Common myeloid progenitor, CD34-positive (primary cell): ENCODE data around the gene CDH23.

Experiments
- CTCF ChIA-PET: fragments of 350-600 bp; sonication (Branson Sonifier 250); formaldehyde crosslinking; loops from one replicate; lab custom pipeline; 2021; ENCODE audit warnings: antibody characterized with exemption; lab: Charles Lee
- POLR2A ChIA-PET: fragments of 350-600 bp; sonication (Branson Sonifier 250); formaldehyde crosslinking; loops from one replicate; lab custom pipeline; 2021; ENCODE audit warnings: antibody characterized with exemption; lab: Charles Lee
- DNase-seq, 3 donors: peaks; one replicate each; pipeline versions ENCODE4 v3.0.0 to v3.0.0-alpha.2; 2013
- H3K27ac ChIP-seq, 2 experiments: 1 replicate in 1 of 2; 2 replicates in 1 of 2; pipeline ENCODE4 v1.7.0; 2013; ENCODE audit warnings: inconsistent platforms in 2 of 2, low read length in 2 of 2, mild to moderate bottlenecking in 2 of 2, low read depth in 1 of 2, moderate library complexity in 1 of 2; ENCODE audit not compliant: severe bottlenecking in 2 of 2, insufficient read depth in 1 of 2, poor library complexity in 1 of 2
- H3K27me3 ChIP-seq, 5 experiments: replicated peaks in 2 of 5; 1 replicate in 3 of 5; 2 replicates in 2 of 5; pipeline versions ENCODE4 v1.6.1 to v1.7.0; 2013; ENCODE audit warnings: low read length in 4 of 5, mild to moderate bottlenecking in 2 of 5, moderate library complexity in 2 of 5, inconsistent platforms in 1 of 5; ENCODE audit not compliant: insufficient read depth in 5 of 5, control insufficient read depth in 4 of 5
- H3K36me3 ChIP-seq, 4 experiments: 1 replicate in 2 of 4; 2 replicates in 2 of 4; pipeline versions ENCODE4 v1.6.1 to v1.7.0; 2013; ENCODE audit warnings: low read length in 3 of 4, control low read depth in 1 of 4, mild to moderate bottlenecking in 1 of 4; ENCODE audit not compliant: control insufficient read depth in 4 of 4, insufficient read depth in 4 of 4
- H3K4me1 ChIP-seq, 4 experiments: 1 replicate in 3 of 4; 2 replicates in 1 of 4; pipeline versions ENCODE4 v1.6.1 to v1.7.1; 2013; ENCODE audit warnings: low read length in 3 of 4, mild to moderate bottlenecking in 3 of 4, control low read depth in 1 of 4, inconsistent platforms in 1 of 4, moderate library complexity in 1 of 4; ENCODE audit not compliant: control insufficient read depth in 4 of 4, insufficient read depth in 4 of 4; ENCODE audit errors: control extremely low read depth in 1 of 4
- H3K4me3 ChIP-seq, 7 experiments: 1 replicate in 4 of 7; 2 replicates in 3 of 7; pipeline versions ENCODE4 v1.5.1 to v1.7.0; 2013; ENCODE audit warnings: mild to moderate bottlenecking in 7 of 7, low read length in 6 of 7, moderate library complexity in 6 of 7, inconsistent platforms in 2 of 7, low read depth in 2 of 7, control low read depth in 1 of 7; ENCODE audit not compliant: insufficient read depth in 4 of 7, control insufficient read depth in 1 of 7; ENCODE audit errors: extremely low read depth in 1 of 7
- H3K9me3 ChIP-seq, 5 experiments: 1 replicate in 4 of 5; 2 replicates in 1 of 5; pipeline versions ENCODE4 v1.6.1 to v1.7.1; 2013; ENCODE audit warnings: low read length in 4 of 5, mild to moderate bottlenecking in 2 of 5, inconsistent platforms in 1 of 5, low read depth in 1 of 5, moderate library complexity in 1 of 5; ENCODE audit not compliant: control insufficient read depth in 4 of 5, insufficient read depth in 2 of 5; ENCODE audit errors: control extremely low read depth in 1 of 5
- WGBS: methylation state at CpG from one replicate; pipeline ENCODE4 v1.1.5; 2013; ENCODE audit not compliant: insufficient coverage; 5-methylcytosine and 5-hydroxymethylcytosine counted together

CDH23 gene

DNA sequence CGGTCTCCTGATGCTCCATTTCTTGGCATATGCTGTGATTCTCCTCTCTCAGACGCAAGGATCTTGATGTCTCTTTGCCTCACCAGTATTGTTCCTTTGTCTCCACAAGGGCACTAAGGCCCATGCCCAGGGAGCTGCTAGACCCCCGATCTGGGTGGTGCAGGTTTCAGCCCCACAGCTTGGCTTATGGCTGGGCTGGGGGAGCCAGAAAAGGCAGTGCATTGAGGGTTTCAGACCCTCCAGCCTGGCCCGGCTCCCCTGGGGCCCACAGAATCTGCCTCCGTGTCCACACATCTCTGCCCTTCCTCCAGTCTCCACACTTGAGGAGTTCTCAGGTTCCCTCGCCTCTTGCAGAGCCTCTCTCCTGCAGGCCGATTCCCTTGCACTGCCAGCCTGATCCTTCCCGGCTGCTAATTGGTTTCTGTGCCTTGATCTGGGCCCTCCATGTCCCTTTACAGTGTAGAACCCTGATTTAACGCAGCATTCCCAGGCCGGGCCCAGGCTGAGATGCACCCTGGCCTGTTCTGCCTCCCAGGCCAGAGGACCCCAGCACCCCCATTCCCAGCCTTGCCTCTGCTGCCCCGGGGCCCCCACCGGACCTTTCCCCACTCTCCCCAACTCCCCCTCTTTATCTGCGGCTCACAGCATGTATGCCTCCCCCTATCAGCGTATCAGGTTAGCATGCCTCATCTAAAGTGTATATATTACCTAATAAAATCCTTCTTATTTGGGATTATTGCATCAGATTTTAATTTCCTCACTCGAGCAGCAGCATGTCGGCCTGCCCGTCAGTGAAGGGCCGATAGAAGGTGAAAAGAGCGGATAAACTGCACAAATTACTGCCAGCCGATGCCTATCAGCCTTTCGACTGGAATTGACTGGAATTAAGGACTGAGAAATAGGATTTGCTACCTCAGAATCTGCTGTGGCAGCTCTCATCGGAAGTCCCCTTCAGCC, 177.1 kb downstream of the CDH23 start:
- ChIA-PET POLR2A (no interaction called here), CTCF (interaction anchor here (1.0 to 6.4 kb wide), 6 partner anchors 10 to 258 kb away, joined by 4 to 66 read pairs (median 4); no protein-coding TSS in a partner anchor)
- no peak overlapping the region for H3K27ac ChIP-seq
- H3K4me3 ChIP-seq = no peak overlapping the region
- H3K9me3 ChIP-seq = no peaks in the 10 kb centered on the region
- H3K36me3 ChIP-seq = no peaks in the 10 kb centered on the region
- 98% methylated on average over 11 of the region's 22 CpGs for WGBS
- DNase-seq = no peak
- no peaks in the 10 kb centered on the region for H3K27me3 ChIP-seq
- H3K4me1 ChIP-seq = no peaks in the 10 kb centered on the region

DNA sequence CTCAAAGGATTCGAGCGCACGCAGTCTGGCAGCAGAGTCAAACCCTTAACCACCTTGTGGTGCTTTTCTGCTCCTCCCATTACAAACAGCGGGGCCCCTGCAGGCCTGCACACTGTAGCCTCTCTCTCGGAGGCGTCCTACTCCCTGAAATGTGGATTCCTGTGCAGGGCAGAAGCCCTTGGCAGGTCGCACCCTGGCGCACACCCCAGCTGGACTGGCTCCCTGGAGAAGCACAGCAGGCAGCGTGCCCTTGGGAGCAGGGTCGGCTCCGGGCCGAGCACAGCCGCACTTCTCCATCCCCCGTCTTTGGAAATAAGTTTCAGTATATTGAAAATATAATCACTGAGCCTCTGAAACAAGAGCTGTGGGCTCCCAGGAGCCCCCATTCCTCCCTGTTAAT, 178.7 kb downstream of the CDH23 start:
- 96% methylated on average over 13 of the region's 14 CpGs for WGBS
- ChIA-PET CTCF (interaction anchor here (1.6 kb wide), 1 partner anchor 32 kb away, joined by 5 read pairs; no protein-coding TSS in a partner anchor), POLR2A (no interaction called here)
- Histone ChIP-seq H3K9me3 (no peaks in the 10 kb centered on the region), H3K4me1 (no peaks in the 10 kb centered on the region), H3K27ac (no peak overlapping the region), H3K4me3 (no peak overlapping the region), H3K36me3 (no peaks in the 10 kb centered on the region), H3K27me3 (no peaks in the 10 kb centered on the region)
- DNase-seq = no peak

DNA sequence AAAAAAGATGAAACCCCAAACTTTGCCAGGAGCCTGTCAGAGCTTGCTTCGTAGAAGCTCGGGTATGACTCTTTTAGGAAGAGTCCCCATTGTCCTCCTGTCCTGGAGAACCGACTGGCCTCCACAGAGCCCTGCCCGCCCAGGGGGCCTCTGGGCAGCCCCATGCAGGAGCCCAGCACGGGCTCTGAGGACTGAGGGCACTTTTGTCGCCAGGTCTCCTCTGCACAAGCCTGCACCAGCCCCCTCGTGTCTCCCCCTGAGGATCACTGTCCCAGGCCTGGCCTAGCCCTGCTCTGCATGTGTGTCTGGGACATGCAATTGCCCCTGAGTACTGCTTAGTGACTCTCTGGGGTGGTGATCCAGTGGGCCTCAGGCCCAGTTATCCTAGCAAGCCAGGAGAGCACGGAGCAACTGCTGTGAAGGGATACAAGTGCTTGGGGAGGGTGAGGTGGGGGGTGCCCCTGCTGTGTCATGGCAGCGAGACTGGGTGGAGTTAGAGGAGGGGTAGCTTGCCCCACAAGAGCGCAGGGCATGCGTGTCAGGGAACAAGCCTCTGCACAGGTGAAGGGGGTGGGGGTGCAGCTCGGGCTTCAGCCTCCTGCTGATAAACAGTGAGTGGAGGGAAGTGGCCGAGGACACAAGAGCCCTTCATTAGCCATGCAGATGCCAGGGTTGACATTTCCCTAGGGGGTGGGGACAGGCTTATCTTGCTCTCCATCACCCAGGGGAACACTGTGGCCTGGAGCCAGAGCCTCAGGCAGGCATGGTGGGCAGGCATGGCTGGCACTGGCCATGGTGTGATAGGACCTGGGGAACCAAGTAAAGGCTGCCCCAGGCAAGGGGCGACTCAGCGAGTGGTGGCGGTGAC, 179.4 kb downstream of the CDH23 start:
- no peaks in the 10 kb centered on the region for H3K4me1 ChIP-seq
- ChIA-PET POLR2A (no interaction called here), CTCF (interaction anchor here (1.0 kb wide), 1 partner anchor 33 kb away, joined by 3 read pairs; no protein-coding TSS in a partner anchor)
- no peak overlapping the region for H3K4me3 ChIP-seq
- no peaks in the 10 kb centered on the region for H3K9me3 ChIP-seq
- H3K36me3 ChIP-seq = no peaks in the 10 kb centered on the region
- 87% methylated on average over 16 of the region's 16 CpGs for WGBS
- no peak for DNase-seq
- no peaks in the 10 kb centered on the region for H3K27me3 ChIP-seq
- no peak overlapping the region for H3K27ac ChIP-seq

DNA sequence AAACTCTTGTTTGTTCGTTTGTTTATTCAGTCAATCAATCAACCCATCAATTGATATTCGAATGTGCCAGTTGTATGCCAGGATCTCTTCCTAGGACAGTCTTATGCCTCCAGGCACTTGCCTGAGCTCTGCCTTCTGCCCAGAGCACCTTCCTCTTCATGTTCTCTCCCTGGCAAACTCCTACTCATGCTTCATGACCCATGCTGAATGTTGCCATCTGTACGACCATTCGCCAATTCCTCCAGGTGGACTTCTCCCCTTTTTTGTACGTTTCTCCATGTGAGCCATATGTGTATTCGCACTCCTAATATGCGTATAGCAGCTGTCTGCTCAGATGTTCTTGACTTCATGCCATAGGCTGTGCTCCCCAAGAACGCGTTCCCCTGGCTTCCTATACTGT, 180.1 kb downstream of the CDH23 start:
- H3K4me1 ChIP-seq = no peaks in the 10 kb centered on the region
- no peaks in the 10 kb centered on the region for H3K36me3 ChIP-seq
- H3K4me3 ChIP-seq = no peak overlapping the region
- ChIA-PET CTCF (interaction anchor here (0.6 to 1.0 kb wide), 2 partner anchors 32 to 567 kb away, joined by 3 read pairs; no protein-coding TSS in a partner anchor), POLR2A (no interaction called here)
- no peaks in the 10 kb centered on the region for H3K9me3 ChIP-seq
- no peak for DNase-seq
- WGBS = 96% methylated on average over 7 of the region's 9 CpGs
- no peak overlapping the region for H3K27ac ChIP-seq
- H3K27me3 ChIP-seq = no peaks in the 10 kb centered on the region

DNA sequence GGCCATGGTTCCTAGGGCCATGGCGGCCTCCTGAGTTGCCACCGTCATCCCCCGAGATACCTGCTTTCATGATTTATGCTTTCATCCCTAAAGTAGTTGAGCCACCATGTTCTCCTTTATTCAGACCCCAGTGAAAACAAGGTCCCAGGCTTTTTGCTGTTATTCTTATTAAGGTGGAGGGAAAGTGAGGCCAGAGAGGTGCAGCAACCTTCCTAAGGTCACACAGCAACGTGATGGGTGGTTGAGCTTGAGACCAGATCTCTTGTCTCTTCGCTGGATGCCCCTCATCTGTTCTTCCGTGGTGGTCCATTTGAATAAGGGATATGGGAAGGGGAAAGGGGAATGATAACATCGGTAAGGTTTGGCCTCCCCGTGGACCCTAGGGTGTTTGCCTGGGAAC, 180.6 kb downstream of the CDH23 start:
- H3K4me3 ChIP-seq = no peak overlapping the region
- DNase-seq = no peak
- no peak overlapping the region for H3K27ac ChIP-seq
- H3K4me1 ChIP-seq = no peaks in the 10 kb centered on the region
- ChIA-PET CTCF (interaction anchor here (0.6 to 2.2 kb wide), 4 partner anchors 9 to 567 kb away, joined by 3 to 9 read pairs (median 4); no protein-coding TSS in a partner anchor), POLR2A (no interaction called here)
- 91% methylated on average over 7 of the region's 8 CpGs for WGBS
- no peaks in the 10 kb centered on the region for H3K9me3 ChIP-seq
- H3K36me3 ChIP-seq = no peaks in the 10 kb centered on the region
- no peaks in the 10 kb centered on the region for H3K27me3 ChIP-seq

DNA sequence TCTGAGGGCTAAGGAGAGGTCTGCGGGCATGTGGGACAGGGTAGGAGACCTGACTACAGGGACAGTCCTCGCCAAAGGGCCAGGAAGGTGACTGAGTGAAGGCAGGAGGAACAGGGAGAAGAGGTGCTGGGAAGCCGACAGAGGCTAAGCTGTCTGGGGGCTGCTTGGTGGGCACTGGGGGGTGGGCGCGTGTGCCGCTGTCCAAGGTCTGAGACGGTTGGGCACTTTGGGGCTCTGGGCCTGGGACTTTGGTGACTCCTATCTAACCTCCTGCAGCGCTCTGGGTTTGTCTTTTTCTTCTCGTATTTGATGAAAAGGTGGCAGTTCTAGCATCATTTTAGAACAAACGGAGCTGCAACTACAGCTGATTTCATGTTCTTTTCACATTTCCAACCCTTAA, 181.3 kb downstream of the CDH23 start:
- no peak overlapping the region for H3K27ac ChIP-seq
- ChIA-PET POLR2A (interaction anchor here (0.6 kb wide), 1 partner anchor 263 kb away, joined by 12 read pairs; no protein-coding TSS in a partner anchor), CTCF (interaction anchor here (1.2 to 2.2 kb wide), 4 partner anchors 8 to 15 kb away, joined by 3 to 9 read pairs (median 6); no protein-coding TSS in a partner anchor)
- no peak for DNase-seq
- no peaks in the 10 kb centered on the region for H3K27me3 ChIP-seq
- 92% methylated on average over 7 of the region's 10 CpGs for WGBS
- H3K4me3 ChIP-seq = no peak overlapping the region
- no peaks in the 10 kb centered on the region for H3K9me3 ChIP-seq
- no peaks in the 10 kb centered on the region for H3K4me1 ChIP-seq
- H3K36me3 ChIP-seq = no peaks in the 10 kb centered on the region
